ENCODE measurements around the gene MAP7. TPM values are rescaled to one million over a fixed set of nuclear protein-coding genes. Genes with fewer than 3 reads are reported as not detected.
"Not testable (repeated sequence)": the region's sequence is repeated elsewhere in the genome, so short reads cannot be mapped to it uniquely, and the experiment has no call there.

The MAP7 gene
- total RNA-seq, 3 donors from 2014 or later (not counting 1 experiment from before 2014, with no cell fraction given), result 0.14 to 0.68 (median 0.14) TPM

DNA sequence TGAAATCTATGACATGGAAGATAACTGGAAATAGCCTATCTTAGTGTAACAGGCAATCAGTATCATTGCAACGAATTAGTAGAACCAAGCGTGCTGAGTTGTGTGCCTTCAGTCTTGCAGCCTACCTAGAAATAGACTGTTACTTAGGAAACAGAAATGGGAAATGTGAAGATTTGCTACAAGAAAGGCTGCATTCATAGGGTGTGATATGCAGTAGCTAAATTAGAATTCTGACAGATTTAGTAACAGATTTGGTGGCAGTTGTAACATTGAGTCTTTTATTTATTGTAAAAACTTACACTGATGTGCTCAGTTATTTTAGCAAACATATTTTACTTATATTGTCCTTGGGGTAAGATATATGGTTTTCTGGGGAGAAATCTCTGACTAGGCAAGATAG lies 56.2 kb downstream of the MAP7 start:
- no peak overlapping the region for H3K27ac ChIP-seq (ENCODE audit: low read length)
- no peak for DNase-seq
- H3K4me3 ChIP-seq (ENCODE audit: low read length), result no peak overlapping the region
- no peaks in the 10 kb centered on the region for H3K4me1 Mint-ChIP-seq
- no peak overlapping the region for H3K4me3 Mint-ChIP-seq
- no peaks in the 10 kb centered on the region for H3K9me3 Mint-ChIP-seq
- no peaks in the 10 kb centered on the region for H3K9me3 ChIP-seq (ENCODE audit: control insufficient read depth, insufficient read depth, low read length)
- H3K36me3 Mint-ChIP-seq, result no peaks in the 10 kb centered on the region
- H3K27me3 Mint-ChIP-seq (ENCODE audit: low read depth in 2 of 2), result peaks cover 0 to 12% of the 10 kb centered on the region in 2 donors
- TF ChIP-seq, protein P1, sequence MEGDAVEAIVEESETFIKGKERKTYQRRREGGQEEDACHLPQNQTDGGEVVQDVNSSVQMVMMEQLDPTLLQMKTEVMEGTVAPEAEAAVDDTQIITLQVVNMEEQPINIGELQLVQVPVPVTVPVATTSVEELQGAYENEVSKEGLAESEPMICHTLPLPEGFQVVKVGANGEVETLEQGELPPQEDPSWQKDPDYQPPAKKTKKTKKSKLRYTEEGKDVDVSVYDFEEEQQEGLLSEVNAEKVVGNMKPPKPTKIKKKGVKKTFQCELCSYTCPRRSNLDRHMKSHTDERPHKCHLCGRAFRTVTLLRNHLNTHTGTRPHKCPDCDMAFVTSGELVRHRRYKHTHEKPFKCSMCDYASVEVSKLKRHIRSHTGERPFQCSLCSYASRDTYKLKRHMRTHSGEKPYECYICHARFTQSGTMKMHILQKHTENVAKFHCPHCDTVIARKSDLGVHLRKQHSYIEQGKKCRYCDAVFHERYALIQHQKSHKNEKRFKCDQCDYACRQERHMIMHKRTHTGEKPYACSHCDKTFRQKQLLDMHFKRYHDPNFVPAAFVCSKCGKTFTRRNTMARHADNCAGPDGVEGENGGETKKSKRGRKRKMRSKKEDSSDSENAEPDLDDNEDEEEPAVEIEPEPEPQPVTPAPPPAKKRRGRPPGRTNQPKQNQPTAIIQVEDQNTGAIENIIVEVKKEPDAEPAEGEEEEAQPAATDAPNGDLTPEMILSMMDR (IDR thresholded peaks at IDR 0.05), result no peak
- no peak overlapping the region for H3K27ac Mint-ChIP-seq
- ATAC-seq, result no peak
- 100% methylated on average over 2 of the region's 2 CpGs for WGBS (ENCODE audit: insufficient coverage)
- no peaks in the 10 kb centered on the region for H3K4me1 ChIP-seq (ENCODE audit: control insufficient read depth, insufficient read depth, low read length)
- H3K27me3 ChIP-seq (ENCODE audit: control insufficient read depth, insufficient read depth, low read length), result no peaks in the 10 kb centered on the region
- no peaks in the 10 kb centered on the region for H3K36me3 ChIP-seq (ENCODE audit: control insufficient read depth, insufficient read depth, low read length)
- intact Hi-C loops (cut with micrococcal nuclease), result no loop called here

DNA sequence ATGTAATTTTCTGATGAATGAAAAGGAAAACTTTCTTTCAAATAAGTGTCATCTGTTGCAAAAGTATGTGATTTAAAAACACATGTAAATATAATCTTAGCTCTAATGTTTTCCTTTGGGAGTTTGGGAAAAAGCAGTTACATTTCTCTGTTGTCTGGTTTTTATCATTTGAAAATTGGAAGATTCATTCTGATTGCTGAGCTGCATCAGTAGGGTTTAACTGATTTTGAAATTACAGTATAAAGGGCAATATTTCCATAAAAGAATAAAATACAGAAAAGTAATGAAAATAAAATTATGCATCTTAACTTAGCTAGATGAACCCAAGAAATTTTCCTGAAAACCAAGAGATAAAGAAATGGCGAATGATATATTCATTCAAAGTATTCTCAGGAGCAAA lies 57.8 kb downstream of the MAP7 start:
- no peaks in the 10 kb centered on the region for H3K9me3 Mint-ChIP-seq
- Histone ChIP-seq H3K36me3 (ENCODE audit: control insufficient read depth, insufficient read depth, low read length) (no peaks in the 10 kb centered on the region), H3K4me1 (ENCODE audit: control insufficient read depth, insufficient read depth, low read length) (no peaks in the 10 kb centered on the region), H3K27ac (ENCODE audit: low read length) (no peak overlapping the region), H3K9me3 (ENCODE audit: control insufficient read depth, insufficient read depth, low read length) (no peaks in the 10 kb centered on the region), H3K27me3 (ENCODE audit: control insufficient read depth, insufficient read depth, low read length) (no peaks in the 10 kb centered on the region), H3K4me3 (ENCODE audit: low read length) (no peak overlapping the region)
- intact Hi-C loops (cut with micrococcal nuclease), result no loop called here
- no CpG with 5 or more reads among the region's 1 CpG for WGBS (ENCODE audit: insufficient coverage)
- DNase-seq (no peak), ATAC-seq (no peak)
- no peaks in the 10 kb centered on the region for H3K36me3 Mint-ChIP-seq
- H3K4me3 Mint-ChIP-seq, result no peak overlapping the region
- H3K27ac Mint-ChIP-seq, result no peak overlapping the region
- peaks cover 0 to 12% of the 10 kb centered on the region in 2 donors for H3K27me3 Mint-ChIP-seq (ENCODE audit: low read depth in 2 of 2)
- H3K4me1 Mint-ChIP-seq, result no peaks in the 10 kb centered on the region
- TF ChIP-seq, protein P1 (IDR thresholded peaks at IDR 0.05), result no peak

DNA sequence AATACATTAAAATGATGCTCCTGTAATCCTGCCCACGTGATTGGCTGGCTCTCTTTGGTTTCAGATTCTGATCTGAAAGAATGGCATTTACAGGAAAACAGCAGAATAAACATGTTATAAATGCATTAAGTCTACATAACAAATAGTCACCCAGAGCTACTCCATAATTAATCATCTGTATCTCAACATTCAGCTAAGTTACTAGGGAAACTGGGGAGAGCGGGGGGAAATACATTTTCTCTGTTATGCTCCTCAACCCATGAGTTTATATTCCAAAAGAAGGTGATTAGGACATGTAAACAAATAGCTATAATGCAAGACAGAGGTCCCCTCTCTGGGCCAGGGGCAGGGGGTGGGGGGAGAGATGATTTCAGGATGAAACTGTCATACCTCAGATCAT lies 58.5 kb downstream of the MAP7 start:
- Histone ChIP-seq H3K9me3 (ENCODE audit: control insufficient read depth, insufficient read depth, low read length) (no peaks in the 10 kb centered on the region), H3K4me1 (ENCODE audit: control insufficient read depth, insufficient read depth, low read length) (no peaks in the 10 kb centered on the region), H3K4me3 (ENCODE audit: low read length) (no peak overlapping the region), H3K27me3 (ENCODE audit: control insufficient read depth, insufficient read depth, low read length) (no peaks in the 10 kb centered on the region), H3K36me3 (ENCODE audit: control insufficient read depth, insufficient read depth, low read length) (no peaks in the 10 kb centered on the region), H3K27ac (ENCODE audit: low read length) (no peak overlapping the region)
- H3K4me3 Mint-ChIP-seq, result no peak overlapping the region
- H3K9me3 Mint-ChIP-seq, result no peaks in the 10 kb centered on the region
- DNase-seq (no peak), ATAC-seq (no peak)
- no peak overlapping the region for H3K27ac Mint-ChIP-seq
- intact Hi-C loops (cut with micrococcal nuclease), result no loop called here
- H3K4me1 Mint-ChIP-seq, result no peaks in the 10 kb centered on the region
- TF ChIP-seq, protein P1 (IDR thresholded peaks at IDR 0.05), result no peak
- peaks cover 0 to 12% of the 10 kb centered on the region in 2 donors for H3K27me3 Mint-ChIP-seq (ENCODE audit: low read depth in 2 of 2)
- 81% methylated on average over 2 of the region's 2 CpGs for WGBS (ENCODE audit: insufficient coverage)
- H3K36me3 Mint-ChIP-seq, result no peaks in the 10 kb centered on the region

DNA sequence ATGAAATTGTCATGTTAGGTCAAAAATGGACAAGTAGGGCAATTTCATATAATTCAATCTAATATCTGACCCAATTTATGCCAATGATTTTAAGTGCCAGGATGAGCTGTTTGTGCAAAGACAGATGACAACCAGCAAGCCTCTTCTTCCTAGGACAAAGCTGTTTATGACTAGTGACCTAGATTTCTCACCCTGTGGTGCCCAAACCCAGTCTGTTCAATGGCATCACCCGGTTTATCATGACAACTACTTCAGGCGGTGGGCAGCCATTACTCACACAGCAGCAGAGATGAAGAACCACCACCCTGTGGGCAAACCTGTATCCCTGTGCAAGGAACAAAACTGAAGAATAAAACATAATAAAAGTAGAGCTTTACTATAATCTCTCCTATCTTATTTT lies 59.0 kb downstream of the MAP7 start:
- WGBS (ENCODE audit: insufficient coverage), result 89% methylated on average over 2 of the region's 2 CpGs
- Mint-ChIP-seq H3K4me3 (no peak overlapping the region), H3K4me1 (no peaks in the 10 kb centered on the region), H3K9me3 (no peaks in the 10 kb centered on the region), H3K27ac (no peak overlapping the region), H3K36me3 (no peaks in the 10 kb centered on the region), H3K27me3 (ENCODE audit: low read depth in 2 of 2) (peaks cover 0 to 12% of the 10 kb centered on the region in 2 donors)
- Histone ChIP-seq H3K4me3 (ENCODE audit: low read length) (no peak overlapping the region), H3K36me3 (ENCODE audit: control insufficient read depth, insufficient read depth, low read length) (no peaks in the 10 kb centered on the region), H3K9me3 (ENCODE audit: control insufficient read depth, insufficient read depth, low read length) (no peaks in the 10 kb centered on the region), H3K27ac (ENCODE audit: low read length) (no peak overlapping the region), H3K4me1 (ENCODE audit: control insufficient read depth, insufficient read depth, low read length) (no peaks in the 10 kb centered on the region), H3K27me3 (ENCODE audit: control insufficient read depth, insufficient read depth, low read length) (no peaks in the 10 kb centered on the region)
- DNase-seq (no peak), ATAC-seq (no peak)
- intact Hi-C loops (cut with micrococcal nuclease), result no loop called here
- TF ChIP-seq, protein P1 (IDR thresholded peaks at IDR 0.05), result no peak

DNA sequence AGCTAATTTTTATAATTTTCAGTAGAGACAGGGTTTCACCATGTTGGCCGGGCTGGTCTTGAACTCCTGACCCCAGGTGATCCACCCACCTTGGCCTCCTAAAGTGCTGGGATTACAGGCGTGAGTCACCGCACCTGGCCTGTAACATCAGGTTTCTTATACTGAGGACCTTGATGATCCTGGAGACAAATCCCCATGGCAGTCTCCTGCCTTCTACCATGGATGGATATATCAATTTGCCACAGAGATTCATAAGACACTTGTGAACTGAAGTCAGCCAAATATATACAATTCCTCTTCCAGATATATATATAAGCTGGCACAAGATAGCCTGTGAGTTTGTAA lies 60.6 kb downstream of the MAP7 start:
- H3K27ac Mint-ChIP-seq; H3K4me1 Mint-ChIP-seq; DNase-seq; H3K36me3 Mint-ChIP-seq; H3K9me3 ChIP-seq (ENCODE audit: control insufficient read depth, insufficient read depth, low read length); intact Hi-C loops (cut with micrococcal nuclease); ATAC-seq; H3K27me3 ChIP-seq (ENCODE audit: control insufficient read depth, insufficient read depth, low read length); H3K36me3 ChIP-seq (ENCODE audit: control insufficient read depth, insufficient read depth, low read length); H3K4me3 Mint-ChIP-seq; H3K27ac ChIP-seq (ENCODE audit: low read length); H3K9me3 Mint-ChIP-seq; H3K4me3 ChIP-seq (ENCODE audit: low read length); H3K4me1 ChIP-seq (ENCODE audit: control insufficient read depth, insufficient read depth, low read length): not testable (repeated sequence)
- peaks cover 0 to 12% of the 10 kb centered on the region in 2 donors for H3K27me3 Mint-ChIP-seq (ENCODE audit: low read depth in 2 of 2)
- 90% methylated on average over 3 of the region's 3 CpGs for WGBS (ENCODE audit: insufficient coverage)

Measured in natural killer cell (primary cell).